K562 (cell line): ENCODE results near the gene CHERP. TPM values are rescaled to one million over a fixed set of nuclear protein-coding genes. Genes with fewer than 3 reads are reported as not detected.

Experiments used
- BACH1 ChIP-seq: fragments of 200-800 bp; sonication (Bioruptor generic); IDR thresholded peaks from 2 replicates; pipeline ENCODE4 v1.6.1; 2016; ENCODE audit warnings: missing genetic modification characterization, missing compliant biosample characterization
- CHD1 ChIP-seq: fragments of 200-600 bp; sonication (generic); IDR thresholded peaks from one replicate; pipeline ENCODE4 v1.6.1; 2012; ENCODE audit warnings: mild to moderate bottlenecking, moderate library complexity, low read length, inconsistent platforms
- DNMT1 ChIP-seq: fragments of 450-650 bp; IDR thresholded peaks from 2 replicates; pipeline ENCODE4 v1.6.1; 2016; ENCODE audit warnings: antibody characterized with exemption, mild to moderate bottlenecking
- FOXP1 ChIP-seq: sonication (generic); formaldehyde crosslinking; IDR thresholded peaks from 2 replicates; pipeline ENCODE4 v1.8.0; 2022; ENCODE audit warnings: mild to moderate bottlenecking, missing genetic modification reagents
- HNRNPLL ChIP-seq: fragments of 200-400 bp; formaldehyde crosslinking; IDR thresholded peaks from 2 replicates; pipeline ENCODE4 v1.6.1; 2017; ENCODE audit warnings: low read length, low read depth, mild to moderate bottlenecking; ENCODE audit not compliant: poor library complexity, severe bottlenecking
- NCOR1 ChIP-seq: fragments of 450-650 bp; IDR thresholded peaks from 2 replicates; pipeline ENCODE4 v1.6.1; 2016; ENCODE audit warnings: mild to moderate bottlenecking, moderate library complexity
- NR1H2 ChIP-seq: sonication (generic); formaldehyde crosslinking; IDR thresholded peaks from 2 replicates; pipeline ENCODE4 v1.4.0; 2020; ENCODE audit warnings: mild to moderate bottlenecking, missing genetic modification reagents
- ZNF174 ChIP-seq: fragments of 250-450 bp; sonication (Bioruptor Pico); IDR thresholded peaks from 2 replicates; pipeline ENCODE4 v1.4.0; 2020; ENCODE audit warnings: mild to moderate bottlenecking
- ZNF274 ChIP-seq: IDR thresholded peaks from 2 replicates; pipeline ENCODE4 v1.6.1; 2011; ENCODE audit warnings: low read depth, mild to moderate bottlenecking, low read length, moderate library complexity, borderline replicate concordance
- ZNF354B ChIP-seq: fragments of 250-450 bp; sonication (Bioruptor Pico); IDR thresholded peaks from 2 replicates; pipeline ENCODE4 v1.4.0; 2020
- ZNF644 ChIP-seq: fragments of 200-800 bp; sonication (Bioruptor generic); IDR thresholded peaks from 2 replicates; pipeline ENCODE4 v1.6.1; 2016; ENCODE audit warnings: low read depth, missing genetic modification characterization, missing compliant biosample characterization
- polyA plus RNA-seq, 8 experiments: library from polyadenylated mRNA; depleted of rRNA in 4 of 8; stranded (reverse) in 5 of 8; unstranded in 3 of 8; fragments of >200 nt; fragmentation: Nextera tagmentation in 2 of 8; fragmentation: Illumina TruSeq in 1 of 8; extraction: Ambion mirVana in 2 of 8; extraction: Trizol in 1 of 8; gene quantifications; 2 replicates each; pipeline versions ENCODE4 v1.2.1 to v1.2.3, GENCODE V29; 2011 to 2014; ENCODE audit warnings: inconsistent platforms in 1 of 8, missing spikeins in 1 of 8
- total RNA-seq, 7 experiments: library from RNA; depleted of rRNA in 6 of 7; stranded (reverse); fragments of >200 nt in 6 of 7; fragmentation: Illumina TruSeq in 2 of 7; extraction: Trizol in 2 of 7; gene quantifications; 2 replicates each; pipeline versions ENCODE4 v1.2.1 to v1.2.3, GENCODE V29; 2011 to 2021; ENCODE audit warnings: low replicate concordance in 1 of 7
- TF ChIP-seq, protein P1 (sequence below): fragments of 250-450 bp; sonication (Bioruptor Pico); IDR thresholded peaks from 2 replicates; pipeline ENCODE4 v1.5.0; 2022; ENCODE audit warnings: mild to moderate bottlenecking
- TF ChIP-seq, protein P2 (sequence below): fragments of 250-450 bp; sonication (Bioruptor Pico); IDR thresholded peaks from 2 replicates; pipeline ENCODE4 v1.4.0; 2020
- TF ChIP-seq, protein P3 (sequence below): fragments of 250-450 bp; sonication (Bioruptor Pico); IDR thresholded peaks from 2 replicates; pipeline ENCODE4 v1.8.0; 2022; ENCODE audit warnings: moderate library complexity, mild to moderate bottlenecking, inconsistent platforms
- TF ChIP-seq, protein P4 (sequence below): fragments of 250-450 bp; sonication (Bioruptor Pico); IDR thresholded peaks from 2 replicates; pipeline ENCODE4 v1.8.0; 2022; ENCODE audit warnings: moderate library complexity, mild to moderate bottlenecking, inconsistent platforms
- TF ChIP-seq, protein P5 (sequence below): fragments of 250-450 bp; sonication (Bioruptor Pico); IDR thresholded peaks from 2 replicates; pipeline ENCODE4 v1.4.0; 2020; ENCODE audit warnings: borderline replicate concordance

The CHERP gene
- total and polyA plus RNA-seq, 9 of the 15 experiments (the other 6 are each of a cell fraction or from before 2014, with no cell fraction given): 0.60 to 85.1 (median 7.8) TPM

DNA sequence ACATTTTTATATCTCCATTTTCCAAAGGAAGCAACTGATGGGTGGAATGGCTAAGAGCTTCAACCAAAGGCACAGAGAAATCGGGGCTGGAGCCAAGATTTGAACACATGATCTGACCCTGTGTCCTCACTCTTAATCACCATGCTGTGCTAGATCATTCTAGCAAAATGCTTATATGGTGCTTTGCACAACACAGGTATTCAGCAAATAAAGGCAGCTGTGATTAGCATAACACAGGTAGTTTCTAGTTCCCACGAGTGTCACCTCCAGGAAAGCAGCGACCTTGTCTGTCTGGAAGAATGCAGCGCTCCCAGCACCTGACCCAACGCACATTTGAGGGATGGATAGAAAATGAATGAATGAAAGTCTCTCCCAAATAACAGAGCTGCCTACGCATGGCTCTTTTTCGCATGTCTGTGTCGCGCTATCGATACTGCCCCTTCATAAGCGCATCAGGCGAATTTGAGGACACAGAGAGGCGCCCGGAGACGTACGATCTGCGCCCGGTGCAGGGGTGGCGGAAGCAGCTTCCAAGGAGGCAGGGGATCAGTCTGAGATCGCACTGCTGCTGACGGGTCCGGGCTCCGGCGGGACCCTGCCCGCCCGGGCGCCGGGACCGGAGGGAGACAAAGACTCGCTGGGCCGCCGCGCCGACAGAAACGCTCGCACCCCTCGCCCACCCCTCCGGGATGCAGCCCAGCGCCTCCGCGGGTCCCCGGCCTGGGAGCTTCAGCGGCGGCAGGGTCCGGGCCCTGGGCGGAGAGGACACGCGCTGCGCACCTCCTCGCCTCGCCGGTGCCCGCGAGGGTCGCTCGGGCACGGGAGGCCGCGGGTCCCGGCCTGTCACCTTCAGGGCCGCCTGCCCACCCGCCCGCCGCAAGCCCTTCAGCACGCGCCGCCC lies 71.1 kb downstream of the CHERP start (continued):
- TF ChIP-seq, protein P1, sequence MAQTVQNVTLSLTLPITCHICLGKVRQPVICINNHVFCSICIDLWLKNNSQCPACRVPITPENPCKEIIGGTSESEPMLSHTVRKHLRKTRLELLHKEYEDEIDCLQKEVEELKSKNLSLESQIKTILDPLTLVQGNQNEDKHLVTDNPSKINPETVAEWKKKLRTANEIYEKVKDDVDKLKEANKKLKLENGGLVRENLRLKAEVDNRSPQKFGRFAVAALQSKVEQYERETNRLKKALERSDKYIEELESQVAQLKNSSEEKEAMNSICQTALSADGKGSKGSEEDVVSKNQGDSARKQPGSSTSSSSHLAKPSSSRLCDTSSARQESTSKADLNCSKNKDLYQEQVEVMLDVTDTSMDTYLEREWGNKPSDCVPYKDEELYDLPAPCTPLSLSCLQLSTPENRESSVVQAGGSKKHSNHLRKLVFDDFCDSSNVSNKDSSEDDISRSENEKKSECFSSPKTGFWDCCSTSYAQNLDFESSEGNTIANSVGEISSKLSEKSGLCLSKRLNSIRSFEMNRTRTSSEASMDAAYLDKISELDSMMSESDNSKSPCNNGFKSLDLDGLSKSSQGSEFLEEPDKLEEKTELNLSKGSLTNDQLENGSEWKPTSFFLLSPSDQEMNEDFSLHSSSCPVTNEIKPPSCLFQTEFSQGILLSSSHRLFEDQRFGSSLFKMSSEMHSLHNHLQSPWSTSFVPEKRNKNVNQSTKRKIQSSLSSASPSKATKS (CRISPR knock-in tag): no peak
- TF ChIP-seq, protein P2, sequence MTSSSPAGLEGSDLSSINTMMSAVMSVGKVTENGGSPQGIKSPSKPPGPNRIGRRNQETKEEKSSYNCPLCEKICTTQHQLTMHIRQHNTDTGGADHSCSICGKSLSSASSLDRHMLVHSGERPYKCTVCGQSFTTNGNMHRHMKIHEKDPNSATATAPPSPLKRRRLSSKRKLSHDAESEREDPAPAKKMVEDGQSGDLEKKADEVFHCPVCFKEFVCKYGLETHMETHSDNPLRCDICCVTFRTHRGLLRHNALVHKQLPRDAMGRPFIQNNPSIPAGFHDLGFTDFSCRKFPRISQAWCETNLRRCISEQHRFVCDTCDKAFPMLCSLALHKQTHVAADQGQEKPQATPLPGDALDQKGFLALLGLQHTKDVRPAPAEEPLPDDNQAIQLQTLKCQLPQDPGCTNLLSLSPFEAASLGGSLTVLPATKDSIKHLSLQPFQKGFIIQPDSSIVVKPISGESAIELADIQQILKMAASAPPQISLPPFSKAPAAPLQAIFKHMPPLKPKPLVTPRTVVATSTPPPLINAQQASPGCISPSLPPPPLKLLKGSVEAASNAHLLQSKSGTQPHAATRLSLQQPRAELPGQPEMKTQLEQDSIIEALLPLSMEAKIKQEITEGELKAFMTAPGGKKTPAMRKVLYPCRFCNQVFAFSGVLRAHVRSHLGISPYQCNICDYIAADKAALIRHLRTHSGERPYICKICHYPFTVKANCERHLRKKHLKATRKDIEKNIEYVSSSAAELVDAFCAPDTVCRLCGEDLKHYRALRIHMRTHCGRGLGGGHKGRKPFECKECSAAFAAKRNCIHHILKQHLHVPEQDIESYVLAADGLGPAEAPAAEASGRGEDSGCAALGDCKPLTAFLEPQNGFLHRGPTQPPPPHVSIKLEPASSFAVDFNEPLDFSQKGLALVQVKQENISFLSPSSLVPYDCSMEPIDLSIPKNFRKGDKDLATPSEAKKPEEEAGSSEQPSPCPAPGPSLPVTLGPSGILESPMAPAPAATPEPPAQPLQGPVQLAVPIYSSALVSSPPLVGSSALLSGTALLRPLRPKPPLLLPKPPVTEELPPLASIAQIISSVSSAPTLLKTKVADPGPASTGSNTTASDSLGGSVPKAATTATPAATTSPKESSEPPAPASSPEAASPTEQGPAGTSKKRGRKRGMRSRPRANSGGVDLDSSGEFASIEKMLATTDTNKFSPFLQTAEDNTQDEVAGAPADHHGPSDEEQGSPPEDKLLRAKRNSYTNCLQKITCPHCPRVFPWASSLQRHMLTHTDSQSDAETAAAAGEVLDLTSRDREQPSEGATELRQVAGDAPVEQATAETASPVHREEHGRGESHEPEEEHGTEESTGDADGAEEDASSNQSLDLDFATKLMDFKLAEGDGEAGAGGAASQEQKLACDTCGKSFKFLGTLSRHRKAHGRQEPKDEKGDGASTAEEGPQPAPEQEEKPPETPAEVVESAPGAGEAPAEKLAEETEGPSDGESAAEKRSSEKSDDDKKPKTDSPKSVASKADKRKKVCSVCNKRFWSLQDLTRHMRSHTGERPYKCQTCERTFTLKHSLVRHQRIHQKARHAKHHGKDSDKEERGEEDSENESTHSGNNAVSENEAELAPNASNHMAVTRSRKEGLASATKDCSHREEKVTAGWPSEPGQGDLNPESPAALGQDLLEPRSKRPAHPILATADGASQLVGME (CRISPR knock-in tag): no peak
- TF ChIP-seq ZNF354B (CRISPR knock-in tag) (no peak), ZNF174 (no peak), HNRNPLL (no peak), DNMT1 (no peak), ZNF274 (no peak), BACH1 (no peak), FOXP1 (CRISPR knock-in tag) (no peak), NCOR1 (no peak), ZNF644 (tag) (no peak), CHD1 (peak; percentile 38), NR1H2 (no peak)
- TF ChIP-seq, protein P3, sequence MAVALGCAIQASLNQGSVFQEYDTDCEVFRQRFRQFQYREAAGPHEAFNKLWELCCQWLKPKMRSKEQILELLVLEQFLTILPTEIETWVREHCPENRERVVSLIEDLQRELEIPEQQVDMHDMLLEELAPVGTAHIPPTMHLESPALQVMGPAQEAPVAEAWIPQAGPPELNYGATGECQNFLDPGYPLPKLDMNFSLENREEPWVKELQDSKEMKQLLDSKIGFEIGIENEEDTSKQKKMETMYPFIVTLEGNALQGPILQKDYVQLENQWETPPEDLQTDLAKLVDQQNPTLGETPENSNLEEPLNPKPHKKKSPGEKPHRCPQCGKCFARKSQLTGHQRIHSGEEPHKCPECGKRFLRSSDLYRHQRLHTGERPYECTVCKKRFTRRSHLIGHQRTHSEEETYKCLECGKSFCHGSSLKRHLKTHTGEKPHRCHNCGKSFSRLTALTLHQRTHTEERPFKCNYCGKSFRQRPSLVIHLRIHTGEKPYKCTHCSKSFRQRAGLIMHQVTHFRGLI: no peak
- TF ChIP-seq, protein P4, sequence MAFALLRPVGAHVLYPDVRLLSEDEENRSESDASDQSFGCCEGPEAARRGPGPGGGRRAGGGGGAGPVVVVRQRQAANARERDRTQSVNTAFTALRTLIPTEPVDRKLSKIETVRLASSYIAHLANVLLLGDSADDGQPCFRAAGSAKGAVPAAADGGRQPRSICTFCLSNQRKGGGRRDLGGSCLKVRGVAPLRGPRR (CRISPR knock-in tag): no peak; the same call in 1 of the 2 replicates
- TF ChIP-seq, protein P5, sequence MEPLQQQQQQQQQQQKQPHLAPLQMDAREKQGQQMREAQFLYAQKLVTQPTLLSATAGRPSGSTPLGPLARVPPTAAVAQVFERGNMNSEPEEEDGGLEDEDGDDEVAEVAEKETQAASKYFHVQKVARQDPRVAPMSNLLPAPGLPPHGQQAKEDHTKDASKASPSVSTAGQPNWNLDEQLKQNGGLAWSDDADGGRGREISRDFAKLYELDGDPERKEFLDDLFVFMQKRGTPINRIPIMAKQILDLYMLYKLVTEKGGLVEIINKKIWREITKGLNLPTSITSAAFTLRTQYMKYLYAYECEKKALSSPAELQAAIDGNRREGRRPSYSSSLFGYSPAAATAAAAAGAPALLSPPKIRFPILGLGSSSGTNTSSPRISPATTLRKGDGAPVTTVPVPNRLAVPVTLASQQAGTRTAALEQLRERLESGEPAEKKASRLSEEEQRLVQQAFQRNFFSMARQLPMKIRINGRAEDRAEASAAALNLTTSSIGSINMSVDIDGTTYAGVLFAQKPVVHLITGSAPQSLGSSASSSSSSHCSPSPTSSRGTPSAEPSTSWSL: no peak
